ENCODE results near the gene POLR2E.

The POLR2E gene

DNA sequence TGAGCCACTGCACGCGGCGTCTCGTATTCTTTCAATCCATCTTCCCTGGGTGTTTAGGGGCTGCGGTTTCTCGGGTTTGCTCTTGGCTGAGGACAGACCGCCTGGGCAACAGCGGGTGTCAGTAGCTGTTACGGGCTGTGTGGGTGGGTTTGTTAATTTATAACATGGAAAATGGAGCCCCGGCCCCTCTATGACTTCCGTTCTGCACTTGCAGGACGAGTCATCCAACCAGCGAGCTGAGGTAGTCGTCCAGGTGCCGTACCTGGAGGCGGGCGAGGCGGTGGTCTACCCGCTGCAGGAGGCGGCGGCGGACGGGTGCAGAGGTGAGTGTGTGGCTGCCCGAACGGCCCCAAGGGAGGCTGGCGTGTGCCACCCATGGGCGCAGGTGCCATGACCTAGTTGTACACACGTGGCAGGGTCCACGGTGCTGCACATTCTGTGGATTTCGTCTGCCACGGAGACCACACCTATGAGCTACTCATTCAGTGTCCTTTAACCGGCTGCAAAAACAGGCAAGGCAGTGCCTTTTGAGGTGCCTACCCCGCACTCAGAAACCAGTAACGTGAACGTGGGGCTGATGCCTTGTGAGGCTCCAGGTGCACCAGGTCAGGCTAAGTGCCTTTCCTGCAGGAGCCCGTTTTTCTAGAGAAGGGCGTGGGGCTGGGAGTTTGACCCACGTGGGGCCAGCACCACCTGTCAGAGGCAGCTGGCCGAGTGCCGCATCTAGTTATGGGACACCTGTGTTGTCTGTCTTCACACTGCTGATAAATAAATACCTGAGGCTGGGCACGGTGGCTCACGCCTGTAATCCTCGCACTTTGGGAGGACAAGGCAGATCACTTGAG lies 10.9 kb downstream of the POLR2E start:
- TF ChIP-seq TAF1 (IDR thresholded peaks at IDR 0.05; ENCODE audit: borderline replicate concordance, insufficient read depth, low read length) (no peak), FOXP2 (optimal IDR thresholded peaks at IDR 0.05; ENCODE audit: borderline replicate concordance, extremely low read depth, extremely low read length, insufficient read depth) (no peak), POLR2AphosphoS5 (IDR thresholded peaks at IDR 0.05; ENCODE audit: low read depth, low read length) (no peak), SIN3A (IDR thresholded peaks at IDR 0.05; ENCODE audit: borderline replicate concordance, insufficient read depth, low read length) (no peak), REST (IDR thresholded peaks at IDR 0.05; ENCODE audit: insufficient read depth in 1 of 2, low read depth in 2 of 2, low read length in 2 of 2) (no peak)

DNA sequence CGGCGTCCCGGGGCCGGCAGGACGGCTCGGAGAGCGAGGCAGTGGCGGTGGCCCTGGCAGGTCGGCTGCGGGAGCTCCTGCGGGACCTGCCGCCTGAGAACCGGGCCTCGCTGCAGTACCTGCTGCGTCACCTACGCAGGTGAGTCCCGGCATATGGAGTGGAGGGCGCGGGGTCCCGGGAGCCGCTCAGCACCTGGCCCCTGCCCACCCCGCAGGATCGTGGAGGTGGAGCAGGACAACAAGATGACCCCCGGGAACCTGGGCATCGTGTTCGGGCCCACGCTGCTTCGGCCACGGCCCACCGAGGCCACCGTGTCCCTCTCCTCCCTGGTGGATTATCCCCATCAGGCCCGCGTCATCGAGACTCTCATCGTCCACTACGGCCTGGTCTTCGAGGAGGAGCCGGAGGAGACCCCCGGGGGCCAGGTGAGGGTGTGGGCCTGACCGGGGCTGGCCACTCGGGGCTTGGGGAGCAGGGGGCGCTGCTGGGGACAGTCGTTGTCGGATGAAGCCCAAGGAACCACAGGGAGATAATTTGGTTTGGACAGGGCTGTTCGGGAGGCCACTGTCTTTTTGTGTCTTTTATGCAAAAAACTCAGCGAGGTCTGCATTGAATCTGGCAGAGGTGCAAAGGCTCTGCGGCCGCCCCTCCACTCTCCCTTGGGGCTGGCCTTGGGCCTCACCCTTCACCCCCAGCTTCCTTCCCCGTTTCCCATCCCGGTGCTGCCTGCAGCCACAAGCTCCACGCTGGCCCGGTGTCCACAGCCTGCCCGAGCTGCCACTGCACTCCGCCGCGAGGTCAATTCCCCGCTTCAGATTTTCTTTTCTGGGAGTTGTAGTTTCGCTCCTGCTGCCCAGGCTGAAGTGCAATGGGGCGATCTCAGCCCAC lies 12.0 kb downstream of the POLR2E start:
- TF ChIP-seq FOXP2 (optimal IDR thresholded peaks at IDR 0.05; ENCODE audit: borderline replicate concordance, extremely low read depth, extremely low read length, insufficient read depth) (no peak), POLR2AphosphoS5 (IDR thresholded peaks at IDR 0.05; ENCODE audit: low read depth, low read length) (no peak), SIN3A (IDR thresholded peaks at IDR 0.05; ENCODE audit: borderline replicate concordance, insufficient read depth, low read length) (no peak), TAF1 (IDR thresholded peaks at IDR 0.05; ENCODE audit: borderline replicate concordance, insufficient read depth, low read length) (no peak), REST (IDR thresholded peaks at IDR 0.05; ENCODE audit: insufficient read depth in 1 of 2, low read depth in 2 of 2, low read length in 2 of 2) (no peak)

- no peak for TF ChIP-seq TAF1 (IDR thresholded peaks at IDR 0.05; ENCODE audit: borderline replicate concordance, insufficient read depth, low read length)
- 0 out of 2 replicates have a peak, but pooled peaks have one; percentile 52 for TF ChIP-seq SIN3A (IDR thresholded peaks at IDR 0.05; ENCODE audit: borderline replicate concordance, insufficient read depth, low read length)
- TF ChIP-seq FOXP2 (optimal IDR thresholded peaks at IDR 0.05; ENCODE audit: borderline replicate concordance, extremely low read depth, extremely low read length, insufficient read depth), result peak; percentile 8
Measured at GRCh38 chr19:1082165-1082927, 12.8 kb downstream of the POLR2E start.

- TF ChIP-seq FOXP2 (optimal IDR thresholded peaks at IDR 0.05; ENCODE audit: borderline replicate concordance, extremely low read depth, extremely low read length, insufficient read depth), result no peak
- TF ChIP-seq SIN3A (IDR thresholded peaks at IDR 0.05; ENCODE audit: borderline replicate concordance, insufficient read depth, low read length), result no peak
- no peak for TF ChIP-seq REST (IDR thresholded peaks at IDR 0.05; ENCODE audit: insufficient read depth in 1 of 2, low read depth in 2 of 2, low read length in 2 of 2)
- TF ChIP-seq POLR2AphosphoS5 (IDR thresholded peaks at IDR 0.05; ENCODE audit: low read depth, low read length), result no peak
- no peak for TF ChIP-seq TAF1 (IDR thresholded peaks at IDR 0.05; ENCODE audit: borderline replicate concordance, insufficient read depth, low read length)
Measured at GRCh38 chr19:1081301-1082164, 13.6 kb downstream of the POLR2E start.
